ENCODE results near the gene CRYBG1.

CRYBG1 gene

DNA sequence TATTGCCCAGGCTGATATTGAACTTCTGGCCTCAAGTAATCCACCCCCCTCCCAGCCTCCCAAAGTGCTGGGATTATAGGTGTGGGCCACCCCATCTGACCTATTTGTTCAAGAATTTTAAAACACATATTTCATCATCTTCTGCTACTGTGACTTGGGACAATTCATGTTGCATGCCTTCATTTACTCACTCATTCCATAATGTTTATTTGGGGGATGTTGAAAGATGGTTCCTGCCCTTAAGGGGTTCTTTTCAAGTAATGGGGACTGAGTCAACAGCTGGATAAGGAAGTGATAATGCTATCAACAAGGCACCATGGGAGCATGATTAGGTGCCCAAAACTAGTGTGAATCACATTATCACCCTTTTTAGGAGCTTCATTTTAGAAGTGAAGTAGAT is 62.0 kb downstream of the CRYBG1 start:
- H3K4me3 ChIP-seq (ENCODE audit: low read depth, low read length) = no peak overlapping the region
- TF ChIP-seq, protein P1, sequence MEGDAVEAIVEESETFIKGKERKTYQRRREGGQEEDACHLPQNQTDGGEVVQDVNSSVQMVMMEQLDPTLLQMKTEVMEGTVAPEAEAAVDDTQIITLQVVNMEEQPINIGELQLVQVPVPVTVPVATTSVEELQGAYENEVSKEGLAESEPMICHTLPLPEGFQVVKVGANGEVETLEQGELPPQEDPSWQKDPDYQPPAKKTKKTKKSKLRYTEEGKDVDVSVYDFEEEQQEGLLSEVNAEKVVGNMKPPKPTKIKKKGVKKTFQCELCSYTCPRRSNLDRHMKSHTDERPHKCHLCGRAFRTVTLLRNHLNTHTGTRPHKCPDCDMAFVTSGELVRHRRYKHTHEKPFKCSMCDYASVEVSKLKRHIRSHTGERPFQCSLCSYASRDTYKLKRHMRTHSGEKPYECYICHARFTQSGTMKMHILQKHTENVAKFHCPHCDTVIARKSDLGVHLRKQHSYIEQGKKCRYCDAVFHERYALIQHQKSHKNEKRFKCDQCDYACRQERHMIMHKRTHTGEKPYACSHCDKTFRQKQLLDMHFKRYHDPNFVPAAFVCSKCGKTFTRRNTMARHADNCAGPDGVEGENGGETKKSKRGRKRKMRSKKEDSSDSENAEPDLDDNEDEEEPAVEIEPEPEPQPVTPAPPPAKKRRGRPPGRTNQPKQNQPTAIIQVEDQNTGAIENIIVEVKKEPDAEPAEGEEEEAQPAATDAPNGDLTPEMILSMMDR (IDR thresholded peaks at IDR 0.05; ENCODE audit: borderline replicate concordance, insufficient read depth, low read depth, low read length) = no peak

DNA sequence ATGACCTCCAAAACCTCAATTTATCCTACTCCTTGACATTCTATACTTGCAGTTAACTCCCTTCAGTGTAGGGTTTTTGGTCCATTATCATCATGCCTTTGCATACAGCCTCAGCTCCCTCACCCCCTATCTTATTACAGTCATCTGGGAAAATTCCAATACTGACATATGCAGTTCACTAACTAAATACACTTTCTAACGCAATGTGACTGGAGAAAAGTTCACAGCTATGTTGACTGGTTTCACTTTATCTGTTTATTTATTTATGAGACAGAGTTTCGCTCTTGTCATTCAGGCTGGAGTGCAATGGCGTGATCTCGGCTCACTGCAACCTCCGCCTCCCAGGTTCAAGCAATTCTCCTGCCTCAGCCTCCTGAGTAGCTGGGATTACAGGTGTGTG is 64.9 kb downstream of the CRYBG1 start:
- no peak overlapping the region for H3K4me3 ChIP-seq (ENCODE audit: low read depth, low read length)
- TF ChIP-seq, protein P1 (IDR thresholded peaks at IDR 0.05; ENCODE audit: borderline replicate concordance, insufficient read depth, low read depth, low read length) = no peak

DNA sequence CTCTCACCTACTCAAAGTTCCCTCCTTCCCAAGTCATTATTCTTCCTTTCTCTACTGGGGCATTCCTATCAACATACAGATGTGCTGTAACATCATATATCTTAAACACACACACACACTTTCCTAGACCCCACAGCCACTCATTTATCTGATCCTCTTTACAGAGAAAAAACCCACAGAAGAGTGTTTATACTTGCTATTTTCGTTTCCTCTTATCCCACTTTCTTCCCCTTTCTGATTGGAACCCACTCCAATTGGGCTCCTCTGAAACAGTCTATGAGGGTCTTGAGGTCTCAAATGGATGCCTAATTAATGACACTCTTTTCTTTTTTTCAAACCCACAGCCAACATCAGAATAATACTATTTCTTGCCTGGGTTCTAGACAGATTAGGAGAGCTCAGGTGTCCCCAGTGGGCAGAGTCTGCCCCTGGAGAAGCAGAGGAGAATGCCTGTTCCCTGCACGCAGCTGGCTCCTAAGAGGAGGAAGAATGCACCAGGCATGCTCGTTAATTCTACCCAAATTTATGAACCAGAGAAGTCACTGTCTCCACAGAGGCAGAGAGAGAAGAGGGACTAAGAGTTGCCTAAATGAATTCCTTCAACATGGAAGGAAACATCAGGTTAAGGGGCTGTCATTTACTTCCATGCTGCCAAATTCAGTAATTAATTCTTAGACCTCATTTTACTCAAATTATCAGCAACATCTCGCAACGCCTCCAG is 65.9 kb downstream of the CRYBG1 start:
- no peak overlapping the region for H3K4me3 ChIP-seq (ENCODE audit: low read depth, low read length)
- TF ChIP-seq, protein P1 (IDR thresholded peaks at IDR 0.05; ENCODE audit: borderline replicate concordance, insufficient read depth, low read depth, low read length) = no peak

DNA sequence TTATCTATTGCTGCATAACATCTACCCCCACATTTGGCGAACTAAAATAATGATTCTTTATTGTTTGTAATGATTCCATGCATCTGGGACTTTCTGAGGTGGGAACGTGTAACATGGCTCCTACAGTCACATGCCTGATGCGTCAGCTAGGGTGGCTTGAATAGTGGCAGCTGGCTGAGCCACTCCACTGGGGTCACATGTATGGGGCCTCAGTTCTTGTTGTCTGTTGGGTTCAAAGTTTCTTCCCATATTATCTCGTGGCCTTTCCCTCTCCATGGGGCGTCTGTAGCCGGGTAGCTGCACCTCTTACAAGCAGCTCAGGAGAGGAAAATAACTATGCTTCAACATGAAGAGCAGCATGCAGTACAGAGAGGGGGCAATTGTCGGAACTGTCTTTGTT is 69.9 kb downstream of the CRYBG1 start:
- H3K4me3 ChIP-seq (ENCODE audit: low read depth, low read length) = no peak overlapping the region
- TF ChIP-seq, protein P1 (IDR thresholded peaks at IDR 0.05; ENCODE audit: borderline replicate concordance, insufficient read depth, low read depth, low read length) = no peak

DNA sequence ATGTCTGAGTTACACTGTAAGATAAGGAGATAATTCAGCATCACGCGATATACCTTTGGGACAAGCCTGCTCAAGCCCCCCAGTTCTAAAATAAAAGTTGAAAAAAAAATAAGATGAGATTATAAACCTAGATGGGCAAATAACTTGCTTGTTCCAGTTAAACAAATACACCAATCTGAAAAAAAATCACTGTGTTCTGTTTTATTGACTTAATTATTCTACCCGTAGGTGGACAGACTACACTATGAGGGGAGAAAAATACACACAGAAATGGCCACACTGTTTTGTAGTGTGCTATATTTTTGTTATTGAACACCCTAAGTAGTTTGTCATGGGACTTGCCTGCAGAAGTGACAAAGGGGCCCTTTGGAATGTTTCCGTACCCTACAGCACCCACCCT is 70.9 kb downstream of the CRYBG1 start:
- TF ChIP-seq, protein P1 (IDR thresholded peaks at IDR 0.05; ENCODE audit: borderline replicate concordance, insufficient read depth, low read depth, low read length) = no peak
- H3K4me3 ChIP-seq (ENCODE audit: low read depth, low read length) = no peak overlapping the region

DNA sequence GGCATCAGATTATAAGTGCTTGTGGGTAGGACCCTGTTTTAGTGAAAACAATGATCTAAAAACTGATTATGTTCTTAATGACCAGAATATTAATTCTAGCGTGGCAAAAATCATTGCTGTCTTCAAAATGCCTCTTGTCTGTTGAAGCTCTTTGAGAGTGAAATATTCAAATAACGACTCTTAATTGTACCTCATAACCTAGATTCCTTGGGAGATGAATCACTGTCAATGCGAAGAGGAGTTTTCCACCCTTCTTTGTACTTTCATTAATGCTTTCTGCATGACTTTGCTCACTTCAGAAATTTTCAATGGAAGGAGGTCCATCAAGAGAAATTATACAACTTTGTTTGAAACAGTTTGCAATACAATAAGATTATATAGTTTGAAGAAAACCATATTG is 71.5 kb downstream of the CRYBG1 start:
- H3K4me3 ChIP-seq (ENCODE audit: low read depth, low read length) = no peak overlapping the region
- TF ChIP-seq, protein P1 (IDR thresholded peaks at IDR 0.05; ENCODE audit: borderline replicate concordance, insufficient read depth, low read depth, low read length) = no peak

DNA sequence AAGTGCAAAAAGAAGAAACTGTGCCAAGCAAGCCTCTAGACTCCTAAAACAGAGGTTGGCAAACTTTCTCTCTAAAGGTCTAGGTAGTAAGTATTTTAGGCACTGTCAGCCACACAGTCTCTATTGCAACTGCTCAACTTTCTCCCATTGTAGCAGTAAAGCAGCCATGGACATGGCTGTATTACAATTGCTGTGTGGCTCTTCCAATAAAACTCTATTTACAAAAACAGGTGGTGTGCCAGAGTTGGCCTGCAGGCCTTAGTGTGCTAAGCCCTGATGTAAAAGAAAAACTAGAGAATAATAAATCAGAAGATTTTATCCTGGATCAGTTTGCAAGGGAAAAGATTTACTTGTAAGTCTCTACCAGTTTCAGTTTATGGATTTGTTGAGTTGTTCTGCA is 74.0 kb downstream of the CRYBG1 start:
- TF ChIP-seq, protein P1 (IDR thresholded peaks at IDR 0.05; ENCODE audit: borderline replicate concordance, insufficient read depth, low read depth, low read length) = no peak
- H3K4me3 ChIP-seq (ENCODE audit: low read depth, low read length) = no peak overlapping the region
